NCI-H2227 treated with DMSO at 0.1 percent for 48 hours (cell line): ENCODE results near the gene SOX30.
"Not testable (repeated sequence)": the region's sequence is repeated elsewhere in the genome, so short reads cannot be mapped to it uniquely, and the experiment has no call there.

Experiments
- DNase-seq: peaks from one replicate; lab custom pipeline; 2025; lab: John Stamatoyannopoulos, UW

SOX30 gene

GRCh38 chr5:157652377-157652692 is at the start of gene SOX30:
Gene SOX30 (minus strand): TSS chr5:157652438. CDS start chr5:157652078, 360 bp downstream.
- no peak for DNase-seq

GRCh38 chr5:157698674-157699073 is 46.4 kb upstream of the SOX30 start:
- DNase-seq, result not testable (repeated sequence)

GRCh38 chr5:157696154-157696553 is 43.9 kb upstream of the SOX30 start:
- not testable (repeated sequence) for DNase-seq

- not testable (repeated sequence) for DNase-seq
Observed at GRCh38 chr5:157693816-157694215, 41.6 kb upstream of the SOX30 start.

- no peak for DNase-seq
Observed at GRCh38 chr5:157690690-157691433, 38.6 kb upstream of the SOX30 start.

- DNase-seq, result no peak
Observed at GRCh38 chr5:157689942-157690689, 37.9 kb upstream of the SOX30 start.

- no peak for DNase-seq
Observed at GRCh38 chr5:157687198-157687554, 34.9 kb upstream of the SOX30 start.

- not testable (repeated sequence) for DNase-seq
Observed at GRCh38 chr5:157686276-157687197, 34.3 kb upstream of the SOX30 start.

- DNase-seq, result no peak
Observed at GRCh38 chr5:157682257-157682656, 30.0 kb upstream of the SOX30 start.

- DNase-seq, result no peak
Observed at GRCh38 chr5:157681048-157681447, 28.8 kb upstream of the SOX30 start.

GRCh38 chr5:157680239-157680638 is 28.0 kb upstream of the SOX30 start:
- no peak for DNase-seq

- no peak for DNase-seq
Observed at GRCh38 chr5:157679801-157680200, 27.6 kb upstream of the SOX30 start.

GRCh38 chr5:157677931-157678330 is 25.7 kb upstream of the SOX30 start:
- DNase-seq, result no peak

- DNase-seq, result not testable (repeated sequence)
Observed at GRCh38 chr5:157674351-157674750, 22.1 kb upstream of the SOX30 start.

GRCh38 chr5:157672976-157673375 is 20.7 kb upstream of the SOX30 start:
- DNase-seq, result no peak

GRCh38 chr5:157671592-157672330 is 19.5 kb upstream of the SOX30 start:
- DNase-seq, result no peak

- peak; percentile 34 for DNase-seq
Observed at GRCh38 chr5:157670662-157671591, 18.7 kb upstream of the SOX30 start, which contains the start of gene C5orf52. Gene C5orf52 (plus strand): TSS chr5:157671533. CDS start chr5:157671615, 82 bp downstream.

GRCh38 chr5:157669701-157670097 is 17.5 kb upstream of the SOX30 start:
- no peak for DNase-seq

GRCh38 chr5:157668356-157668755 is 16.1 kb upstream of the SOX30 start:
- no peak for DNase-seq

- no peak for DNase-seq
Observed at GRCh38 chr5:157665467-157666070, 13.3 kb upstream of the SOX30 start.
